Coronary artery (tissue), 2 donors: ENCODE measurements around the gene NR5A2.

ENCODE experiments used
- DNase-seq: peaks from one replicate; pipeline ENCODE4 v3.0.0-alpha.2; 2017; ENCODE audit warnings: low spot score
- H3K27ac ChIP-seq, 2 donors: fragments of 200-600 bp; sonication (generic); one replicate each; pipeline ENCODE4 v1.5.1; 2016 to 2019
- H3K4me3 ChIP-seq: fragments of 200-600 bp; sonication (generic); 2 replicates; pipeline ENCODE4 v1.5.1; 2016; ENCODE audit warnings: mild to moderate bottlenecking, moderate library complexity
- TF ChIP-seq, protein P1 (sequence below): fragments of 200-600 bp; sonication (generic); IDR thresholded peaks from one replicate; pipeline ENCODE4 v1.5.1; 2019; ENCODE audit warnings: antibody characterized with exemption

The NR5A2 gene

DNA sequence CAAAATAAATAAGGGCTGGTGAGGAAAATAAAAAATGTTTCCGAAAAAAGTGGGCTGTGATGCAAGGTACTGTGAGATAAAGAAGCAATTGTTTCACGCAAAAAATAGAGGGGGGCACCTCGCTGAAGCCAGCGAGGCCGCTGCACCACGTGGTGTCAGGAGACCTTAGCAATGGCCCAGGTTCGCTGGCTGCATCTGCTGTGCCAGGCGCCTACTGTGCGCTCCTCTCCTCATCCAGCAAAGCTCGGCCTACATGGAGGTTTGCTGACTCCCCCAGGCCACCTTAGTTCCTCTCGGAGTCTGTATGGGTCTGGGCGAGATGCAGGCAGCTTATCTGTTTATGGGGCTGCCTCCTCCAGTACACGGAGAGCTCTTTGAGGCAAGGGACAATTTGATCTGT is 119.6 kb downstream of the NR5A2 start:
- no peak for DNase-seq
- TF ChIP-seq, protein P1, sequence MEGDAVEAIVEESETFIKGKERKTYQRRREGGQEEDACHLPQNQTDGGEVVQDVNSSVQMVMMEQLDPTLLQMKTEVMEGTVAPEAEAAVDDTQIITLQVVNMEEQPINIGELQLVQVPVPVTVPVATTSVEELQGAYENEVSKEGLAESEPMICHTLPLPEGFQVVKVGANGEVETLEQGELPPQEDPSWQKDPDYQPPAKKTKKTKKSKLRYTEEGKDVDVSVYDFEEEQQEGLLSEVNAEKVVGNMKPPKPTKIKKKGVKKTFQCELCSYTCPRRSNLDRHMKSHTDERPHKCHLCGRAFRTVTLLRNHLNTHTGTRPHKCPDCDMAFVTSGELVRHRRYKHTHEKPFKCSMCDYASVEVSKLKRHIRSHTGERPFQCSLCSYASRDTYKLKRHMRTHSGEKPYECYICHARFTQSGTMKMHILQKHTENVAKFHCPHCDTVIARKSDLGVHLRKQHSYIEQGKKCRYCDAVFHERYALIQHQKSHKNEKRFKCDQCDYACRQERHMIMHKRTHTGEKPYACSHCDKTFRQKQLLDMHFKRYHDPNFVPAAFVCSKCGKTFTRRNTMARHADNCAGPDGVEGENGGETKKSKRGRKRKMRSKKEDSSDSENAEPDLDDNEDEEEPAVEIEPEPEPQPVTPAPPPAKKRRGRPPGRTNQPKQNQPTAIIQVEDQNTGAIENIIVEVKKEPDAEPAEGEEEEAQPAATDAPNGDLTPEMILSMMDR = no peak
- Histone ChIP-seq H3K4me3 (no peak overlapping the region), H3K27ac (no peak overlapping the region)

GRCh38 chr1:200147742-200148141 is 120.2 kb downstream of the NR5A2 start:
- DNase-seq = no peak
- TF ChIP-seq, protein P1 = no peak
- H3K4me3 ChIP-seq = no peak overlapping the region
- H3K27ac ChIP-seq = no peak overlapping the region

GRCh38 chr1:200150006-200150405 is 122.5 kb downstream of the NR5A2 start:
- H3K27ac ChIP-seq = no peak overlapping the region
- no peak for DNase-seq
- no peak overlapping the region for H3K4me3 ChIP-seq
- TF ChIP-seq, protein P1 = no peak

GRCh38 chr1:200150721-200151120 is 123.2 kb downstream of the NR5A2 start:
- H3K4me3 ChIP-seq = no peak overlapping the region
- no peak for DNase-seq
- no peak overlapping the region for H3K27ac ChIP-seq
- TF ChIP-seq, protein P1 = no peak

DNA sequence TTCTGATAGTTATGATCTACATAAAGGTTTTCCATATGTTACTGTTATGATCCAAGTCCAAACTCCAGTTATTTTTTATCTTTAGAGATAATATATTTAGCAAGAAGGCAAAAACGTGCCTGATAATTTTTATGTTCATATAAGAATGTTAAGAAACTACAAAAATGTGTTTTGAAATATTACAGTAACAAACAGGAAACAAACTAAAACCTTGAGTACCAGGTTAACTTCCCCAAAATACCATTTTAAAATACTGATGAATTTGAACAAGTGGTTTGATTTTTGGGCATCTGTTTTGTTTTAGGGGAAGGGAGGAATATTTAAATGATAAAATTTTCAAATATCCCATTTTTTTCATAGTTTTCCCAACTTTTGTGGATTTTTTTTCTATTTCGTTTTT is 124.8 kb downstream of the NR5A2 start:
- H3K27ac ChIP-seq = no peak overlapping the region
- no peak for DNase-seq
- no peak overlapping the region for H3K4me3 ChIP-seq
- TF ChIP-seq, protein P1 = no peak

GRCh38 chr1:200153277-200154055 is 126.0 kb downstream of the NR5A2 start:
- Histone ChIP-seq H3K4me3 (no peak overlapping the region), H3K27ac (no peak overlapping the region)
- TF ChIP-seq, protein P1 = no peak
- no peak for DNase-seq

GRCh38 chr1:200154069-200154767 is 126.7 kb downstream of the NR5A2 start:
- Histone ChIP-seq H3K4me3 (no peak overlapping the region), H3K27ac (no peak overlapping the region)
- TF ChIP-seq, protein P1 = no peak
- no peak for DNase-seq
